Measurements from ENCODE around the gene NRG3.
"Not testable (repeated sequence)": the region's sequence is repeated elsewhere in the genome, so short reads cannot be mapped to it uniquely, and the experiment has no call there.

Gene NRG3

DNA sequence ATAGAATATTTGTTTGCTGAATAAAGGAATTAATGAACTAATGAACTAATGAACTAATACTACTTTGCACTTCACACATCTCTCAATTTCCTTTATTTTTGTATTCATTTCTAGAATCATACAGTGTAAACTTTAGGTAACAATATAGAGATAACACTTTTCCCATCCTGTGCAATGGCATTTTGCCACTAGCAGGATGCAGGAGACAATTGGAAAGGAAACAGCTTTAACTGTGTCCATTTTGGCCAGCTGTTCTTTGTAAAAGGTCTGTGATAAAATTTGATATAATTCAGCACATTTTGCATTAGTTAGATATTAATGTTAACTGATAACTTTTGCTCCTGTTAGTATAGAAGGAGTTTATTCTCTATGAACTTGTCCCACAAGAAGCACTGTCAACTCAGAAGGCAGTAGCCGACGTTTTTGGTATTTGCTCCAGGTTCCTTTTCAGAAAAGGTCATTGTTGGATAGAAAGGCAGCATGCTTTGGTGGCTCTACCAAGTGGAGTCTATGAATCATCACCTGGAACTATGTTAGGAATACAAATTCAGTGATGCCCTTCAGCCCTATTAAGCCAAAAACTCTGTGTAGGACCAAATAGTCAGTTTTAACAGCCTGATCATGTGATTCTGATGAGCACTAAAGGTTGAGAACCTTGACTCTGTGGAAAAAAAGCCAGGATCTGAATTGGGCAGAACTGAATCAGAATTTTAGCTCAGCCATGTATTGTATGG is 86.6 kb downstream of the NRG3 start:
- no peak for DNase-seq (ENCODE audit: low read depth)

DNA sequence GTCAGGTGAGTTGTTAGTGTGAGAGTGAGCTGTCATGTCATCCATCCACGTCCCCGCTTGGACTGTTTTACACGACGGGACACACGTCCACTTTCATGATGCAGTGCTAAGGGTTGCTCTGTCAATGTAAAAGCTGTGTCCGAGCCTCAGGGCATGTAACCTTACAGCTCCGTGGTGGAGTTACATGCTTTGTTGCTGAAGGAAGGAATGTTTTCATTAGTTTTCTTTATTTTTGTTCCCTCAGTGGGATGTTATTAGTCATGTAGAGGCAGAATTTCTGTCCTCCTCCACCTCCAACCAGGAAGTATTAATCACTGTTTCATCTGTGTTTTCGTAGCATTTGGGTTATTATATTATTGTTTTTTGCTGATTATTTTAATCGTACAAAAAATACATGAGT is 88.6 kb downstream of the NRG3 start:
- no peak for DNase-seq (ENCODE audit: low read depth)

DNA sequence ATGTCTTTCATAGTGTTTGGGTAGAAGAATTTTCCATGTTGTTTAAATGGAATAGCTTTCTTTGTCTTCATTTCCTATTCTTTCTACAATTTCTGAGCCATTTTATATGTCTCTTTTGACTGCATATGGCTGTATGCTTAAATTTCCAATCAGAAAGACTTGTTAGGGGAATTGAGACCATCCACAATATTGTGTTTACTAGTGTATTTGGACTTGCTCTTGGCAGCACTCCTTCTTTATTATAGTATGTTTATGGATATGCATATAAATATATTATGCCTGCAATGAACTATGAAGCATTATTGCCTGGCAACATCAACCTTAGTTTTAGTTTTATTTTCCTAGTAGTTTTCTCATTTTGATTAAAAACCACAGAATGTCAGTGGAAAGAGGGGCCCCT is 92.7 kb downstream of the NRG3 start:
- no peak for DNase-seq (ENCODE audit: low read depth)

DNA sequence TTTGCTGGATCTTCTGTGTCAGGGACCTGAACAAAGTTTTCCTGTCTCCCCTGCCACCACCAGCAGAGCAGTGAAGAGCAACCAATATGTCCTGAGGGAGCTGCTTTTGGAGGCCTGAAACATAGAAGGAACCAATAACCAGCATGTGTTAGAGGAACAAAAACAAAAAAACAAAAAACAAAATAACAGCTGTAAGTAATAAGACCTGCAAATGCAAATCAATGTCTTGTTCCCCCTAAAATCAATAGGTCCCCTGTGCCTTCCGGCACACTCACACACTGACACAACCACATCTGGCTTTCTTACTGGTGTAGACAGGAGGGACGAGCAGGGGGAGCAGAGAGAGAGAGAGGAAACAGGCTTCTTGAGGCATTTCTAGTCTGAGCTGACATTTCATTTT is 94.1 kb downstream of the NRG3 start:
- no peak for DNase-seq (ENCODE audit: low read depth)

DNA sequence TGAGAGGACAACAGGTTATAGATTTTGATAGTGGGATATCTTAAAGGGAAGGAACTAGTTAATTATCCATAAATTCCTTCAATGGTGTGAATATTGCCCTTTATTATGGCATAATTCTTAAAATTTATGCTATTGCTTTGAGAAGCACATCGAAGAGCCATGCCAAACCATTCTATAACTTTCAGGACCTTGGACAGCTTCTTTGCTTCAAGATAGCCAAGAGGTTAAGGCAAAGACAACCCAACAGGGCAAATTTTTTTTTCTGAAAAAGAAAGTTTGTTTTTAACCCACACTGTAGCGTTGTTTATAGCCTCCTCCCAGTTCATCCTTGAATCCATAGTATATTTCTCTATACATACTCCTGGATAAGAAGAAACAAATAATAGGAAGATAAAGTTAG is 103.2 kb downstream of the NRG3 start:
- DNase-seq (ENCODE audit: low read depth): no peak

DNA sequence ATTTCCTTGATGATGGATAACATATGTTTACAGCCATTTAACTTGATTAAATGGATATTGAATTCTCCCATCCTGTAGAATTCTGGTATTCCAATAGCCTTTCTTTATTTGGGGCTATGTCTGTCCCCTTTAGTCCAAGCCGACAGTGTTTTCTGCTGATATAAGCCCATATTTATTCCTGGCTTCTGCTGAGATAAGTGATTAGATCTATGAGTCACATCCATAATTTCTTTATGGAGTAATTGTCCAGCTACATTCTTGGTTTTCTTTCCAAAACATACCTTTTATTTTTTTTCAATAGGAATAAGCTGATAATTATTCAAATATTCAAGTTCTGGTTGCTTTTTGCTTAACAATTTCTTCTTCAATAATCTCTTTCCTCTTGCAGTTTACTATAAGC is 106.7 kb downstream of the NRG3 start:
- DNase-seq (ENCODE audit: low read depth): no peak

DNA sequence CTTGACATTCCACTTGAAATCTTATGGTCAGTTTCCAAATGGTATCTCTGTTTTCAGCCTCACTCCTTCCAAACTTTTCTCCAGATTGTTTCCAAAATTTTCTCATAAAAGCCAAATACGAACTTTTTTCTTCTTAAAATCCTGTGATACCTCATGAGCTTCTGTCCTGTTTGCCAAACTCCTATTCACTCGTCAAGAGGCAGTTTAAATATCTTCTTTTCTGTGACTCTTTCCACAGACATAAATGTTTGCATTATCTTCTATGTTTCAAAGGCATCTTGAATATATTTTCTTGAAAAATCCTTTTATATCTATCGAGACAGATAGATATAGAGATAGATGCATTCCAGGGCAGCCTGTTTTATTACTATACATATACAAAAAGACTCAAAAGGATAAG is 109.4 kb downstream of the NRG3 start:
- no peak for DNase-seq (ENCODE audit: low read depth)

DNA sequence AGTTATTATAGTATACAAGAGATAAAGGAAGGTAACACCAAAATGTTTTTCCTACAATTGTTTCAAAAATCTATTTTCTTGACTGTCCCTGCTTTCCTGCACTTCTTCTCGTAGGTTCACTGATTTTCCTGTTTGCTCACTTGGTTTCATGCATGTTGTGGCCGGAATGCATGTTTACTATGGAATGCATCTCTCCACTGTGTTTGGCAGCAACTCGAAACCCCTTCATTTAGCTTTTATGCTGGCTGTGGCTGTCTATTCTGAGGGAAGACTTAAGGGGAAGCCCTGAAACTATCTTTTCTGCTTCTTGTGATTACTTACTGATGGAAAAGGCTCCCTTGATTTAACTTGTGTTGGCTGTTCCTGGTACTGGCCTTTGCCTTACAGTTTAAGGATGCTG is 120.3 kb downstream of the NRG3 start:
- no peak for DNase-seq (ENCODE audit: low read depth)

DNA sequence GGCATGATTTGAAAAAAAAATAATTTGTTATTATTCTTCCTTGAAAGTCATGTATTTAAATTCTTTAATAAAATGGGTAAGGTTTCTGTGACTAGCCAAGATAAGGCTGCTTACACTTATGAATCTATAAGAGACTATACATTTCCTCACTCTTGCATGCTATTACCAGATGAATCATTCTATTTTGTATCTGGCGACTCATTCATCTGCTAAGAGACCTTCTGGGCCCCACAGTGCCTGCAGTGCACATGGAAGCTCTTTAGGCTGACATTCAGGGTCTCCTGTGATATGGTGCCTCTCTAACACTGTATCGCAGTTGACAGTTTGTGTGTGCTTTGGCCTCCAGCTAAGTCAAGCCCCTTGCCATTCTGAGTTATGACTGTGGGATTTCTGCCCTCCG is 121.9 kb downstream of the NRG3 start:
- no peak for DNase-seq (ENCODE audit: low read depth)

DNA sequence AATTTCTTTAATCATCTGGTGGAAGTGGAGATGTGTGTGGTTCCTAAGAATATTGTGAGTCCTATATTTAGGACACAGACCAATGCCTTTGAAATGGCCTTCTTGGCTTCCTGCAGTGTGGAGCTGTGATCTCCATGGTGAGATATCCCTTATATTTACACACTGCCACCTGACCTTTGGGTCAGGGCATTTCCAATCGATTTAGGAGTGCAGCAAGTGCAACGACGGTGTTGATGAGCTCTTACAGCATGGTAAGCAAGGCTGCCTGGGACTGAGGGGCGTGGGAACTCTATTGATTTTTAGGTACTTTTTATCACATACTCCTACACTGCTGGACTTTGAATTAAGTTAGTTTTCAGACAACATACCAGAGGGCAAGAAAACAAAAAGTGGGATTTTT is 146.0 kb downstream of the NRG3 start:
- no peak for DNase-seq (ENCODE audit: low read depth)

DNA sequence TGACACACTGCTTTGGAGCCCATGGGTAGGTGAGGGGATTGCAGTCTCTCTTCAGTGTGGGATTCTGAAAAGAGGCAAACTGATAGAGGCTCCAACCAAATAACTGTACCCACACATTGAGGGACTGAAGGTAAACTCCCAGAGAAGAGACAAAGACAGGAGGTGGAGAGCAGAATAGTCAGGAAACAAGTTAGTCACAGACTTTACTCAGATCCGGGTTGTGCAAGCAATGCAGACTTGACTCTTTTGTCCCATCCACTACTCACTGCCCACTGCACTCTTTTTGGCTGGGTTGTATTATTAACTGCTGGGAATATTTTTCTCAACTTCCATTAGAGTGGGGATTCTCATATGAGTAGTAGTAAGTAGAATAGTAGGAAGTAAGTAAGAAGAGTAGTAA is 152.7 kb downstream of the NRG3 start:
- DNase-seq (ENCODE audit: low read depth): no peak

DNA sequence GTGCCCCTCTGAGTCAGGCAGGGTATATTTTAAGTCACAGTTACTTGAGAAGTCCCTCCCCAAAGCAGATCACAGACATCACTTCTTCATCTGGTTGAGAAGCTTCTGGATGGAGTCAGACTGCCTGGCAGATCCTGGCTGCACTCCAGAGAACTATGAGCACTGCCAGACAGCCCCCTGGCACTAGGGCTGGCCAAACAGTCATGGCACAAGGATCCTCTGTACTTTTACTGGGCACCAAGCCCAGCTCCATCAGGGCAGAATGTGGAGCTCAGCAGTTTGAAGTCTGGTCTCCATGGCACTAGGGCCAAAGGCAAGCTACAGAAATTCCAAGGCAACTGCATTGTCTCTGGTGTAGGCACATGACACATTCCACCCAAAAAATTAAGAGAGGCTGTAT is 162.1 kb downstream of the NRG3 start:
- no peak for DNase-seq (ENCODE audit: low read depth)

DNA sequence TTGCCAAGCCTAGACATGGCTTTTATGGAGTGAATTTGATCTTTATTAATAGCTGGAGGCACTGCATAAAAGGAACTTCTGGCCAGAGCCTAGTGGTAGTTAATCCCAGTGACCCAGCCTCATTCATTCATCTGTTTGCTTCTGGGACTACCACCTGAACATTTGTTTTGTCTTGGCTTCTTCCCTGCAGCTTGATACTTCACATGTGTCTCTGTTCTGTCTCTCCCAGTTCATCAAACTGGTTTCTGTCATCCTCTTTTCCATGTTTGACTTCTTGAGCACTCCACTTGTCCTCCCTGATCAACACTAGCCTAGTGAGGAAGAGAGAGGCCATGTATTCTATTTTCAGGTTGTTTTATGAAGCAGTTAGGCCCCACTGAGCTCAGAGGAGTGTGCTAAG is 163.6 kb downstream of the NRG3 start:
- no peak for DNase-seq (ENCODE audit: low read depth)

DNA sequence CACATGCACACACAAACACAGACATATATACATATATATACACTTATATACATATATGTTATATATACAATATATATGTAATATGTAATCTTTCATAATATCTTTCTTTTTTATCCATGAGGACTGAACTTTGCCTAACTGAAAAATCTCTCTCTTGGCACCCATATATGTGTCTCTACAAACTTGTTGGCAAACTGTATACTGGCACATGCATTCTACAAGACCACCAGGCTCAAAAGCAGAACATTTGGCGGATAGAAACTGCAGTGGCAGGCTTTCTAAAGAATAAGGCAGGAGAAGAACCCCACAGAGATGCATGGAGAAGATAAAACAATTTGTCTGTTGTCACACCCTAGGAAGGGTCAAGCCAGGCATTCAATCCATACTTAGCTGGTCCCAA is 165.3 kb downstream of the NRG3 start:
- no peak for DNase-seq (ENCODE audit: low read depth)

DNA sequence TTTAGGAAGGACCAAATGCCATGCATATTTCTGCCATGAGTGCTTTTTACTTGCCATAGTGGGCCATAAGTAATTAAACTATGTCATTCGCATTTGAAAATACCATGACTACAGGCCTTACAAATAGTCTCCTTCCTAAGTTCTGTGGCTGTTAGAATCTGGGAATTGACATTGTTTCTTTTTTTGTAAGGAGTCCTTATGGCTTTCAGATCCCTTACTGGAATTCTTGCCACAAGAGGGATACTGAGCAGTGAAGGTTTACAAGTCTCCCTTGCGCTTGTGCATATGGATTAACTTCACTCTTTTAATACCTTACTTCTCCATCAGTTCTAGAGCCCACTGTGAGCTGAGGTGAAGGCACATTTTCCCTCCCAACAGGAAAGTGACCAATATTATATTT is 166.0 kb downstream of the NRG3 start:
- DNase-seq (ENCODE audit: low read depth): no peak

DNA sequence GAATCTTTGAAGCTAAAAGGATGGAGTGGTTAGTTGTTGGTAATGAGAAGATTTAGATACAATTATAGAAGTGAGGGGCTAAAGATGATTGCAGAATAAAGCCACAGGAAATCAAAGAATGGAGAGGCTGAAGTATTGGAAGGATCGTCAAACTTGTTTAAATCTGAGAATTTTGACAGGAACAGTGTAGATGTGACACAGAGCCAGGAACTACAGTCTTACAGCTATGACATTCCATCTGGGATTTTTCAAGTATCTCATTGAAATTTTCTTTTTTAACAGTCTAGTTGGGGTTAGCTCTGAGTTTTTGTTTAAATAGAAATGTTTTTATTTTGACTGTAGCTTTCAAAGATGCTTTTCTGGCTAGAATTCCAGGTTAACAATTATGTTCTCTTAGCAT is 181.4 kb downstream of the NRG3 start:
- DNase-seq (ENCODE audit: low read depth): no peak

DNA sequence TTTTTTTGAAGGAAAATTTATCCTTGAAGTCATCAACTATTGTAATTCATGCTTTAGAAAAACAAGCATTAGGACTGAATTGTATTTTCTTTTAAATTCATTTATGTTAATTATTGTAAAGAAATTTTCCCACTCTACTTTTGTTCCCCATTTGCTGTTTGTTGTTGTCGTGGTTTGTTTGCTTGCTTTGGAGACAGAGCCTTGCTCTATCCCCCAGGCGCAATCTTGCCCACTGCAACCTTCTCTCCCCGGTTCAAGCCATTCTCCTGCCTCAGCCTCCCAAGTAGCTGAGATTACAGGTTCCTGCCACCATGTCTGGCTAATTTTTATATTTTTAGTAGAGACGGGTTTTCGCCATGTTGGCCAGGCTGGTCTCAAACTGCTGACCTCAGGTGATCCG is 192.2 kb downstream of the NRG3 start:
- DNase-seq (ENCODE audit: low read depth): not testable (repeated sequence)

DNA sequence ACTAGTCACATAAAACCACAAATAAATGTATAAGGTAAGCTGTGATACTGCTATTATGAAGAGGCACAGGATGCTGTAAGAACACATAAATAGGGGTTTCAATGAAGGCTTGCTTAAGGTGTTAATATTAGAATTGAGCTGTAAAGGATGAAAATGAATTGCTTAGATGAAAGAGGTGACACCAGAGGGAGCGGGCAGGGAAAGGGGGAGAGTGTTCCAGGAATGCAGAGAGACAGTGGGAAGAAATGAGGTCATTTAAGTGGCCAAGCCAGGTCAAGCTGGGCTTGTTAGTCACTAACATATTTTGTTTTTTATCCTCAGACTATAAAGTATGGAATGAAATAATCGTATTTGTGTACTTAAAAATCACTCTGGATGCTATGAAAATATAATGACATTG is 193.5 kb downstream of the NRG3 start:
- no peak for DNase-seq (ENCODE audit: low read depth)

DNA sequence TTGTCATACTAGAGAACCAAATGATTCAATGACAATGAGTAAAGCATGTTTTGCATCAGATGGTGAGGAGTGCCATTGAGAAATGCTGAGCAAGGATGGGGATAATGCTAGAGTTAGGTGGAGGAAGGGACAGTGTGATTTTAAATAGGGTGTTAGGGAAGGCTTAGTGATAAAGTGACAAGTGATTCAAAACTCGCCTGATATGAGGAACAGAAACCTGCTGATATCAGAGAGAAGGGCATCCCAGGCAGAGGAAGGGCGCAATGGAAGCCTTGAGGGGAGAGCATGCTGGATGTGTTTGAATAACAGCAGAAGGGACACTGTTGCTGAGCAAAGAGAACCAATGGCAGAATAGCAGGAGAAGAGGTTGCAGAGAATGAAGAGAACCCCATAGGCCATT is 196.2 kb downstream of the NRG3 start:
- no peak for DNase-seq (ENCODE audit: low read depth)

DNA sequence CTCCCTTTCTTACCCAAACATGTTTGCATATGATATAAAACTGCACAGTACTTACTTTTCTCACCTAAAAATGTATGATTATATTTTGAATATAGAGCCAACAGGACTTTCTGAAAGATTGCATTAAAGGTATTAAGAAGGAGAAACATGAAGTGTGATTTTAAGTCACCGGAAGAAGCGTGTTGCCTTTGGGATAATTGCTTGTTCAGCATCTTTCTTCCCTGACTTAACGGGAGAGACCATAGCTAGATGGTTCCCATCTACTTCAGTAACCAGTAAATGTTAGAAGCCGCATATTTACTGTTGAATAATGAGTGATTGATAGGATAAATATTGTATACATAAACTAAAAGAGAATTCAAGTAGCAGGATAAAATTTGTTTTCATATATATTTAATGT is 197.1 kb downstream of the NRG3 start:
- DNase-seq (ENCODE audit: low read depth): no peak

DNA sequence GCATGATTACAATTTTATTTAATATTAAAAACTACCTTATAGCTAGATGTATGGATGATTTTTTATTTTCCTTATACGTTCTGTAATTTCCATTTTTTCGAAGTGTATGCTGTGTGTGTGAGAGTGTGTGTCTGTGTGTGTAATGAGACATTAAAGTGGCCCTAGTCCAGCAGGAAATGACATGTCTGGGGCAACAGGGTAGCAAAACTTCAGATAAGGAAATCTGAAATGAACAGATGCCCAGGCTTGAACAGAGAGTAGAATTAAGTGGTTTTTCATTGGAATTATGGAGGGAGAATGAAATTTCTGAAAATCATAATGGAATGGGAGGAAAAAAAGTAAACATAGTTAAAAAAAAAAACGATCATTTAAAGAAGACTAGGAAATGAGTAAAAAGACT is 200.6 kb downstream of the NRG3 start:
- no peak for DNase-seq (ENCODE audit: low read depth)

DNA sequence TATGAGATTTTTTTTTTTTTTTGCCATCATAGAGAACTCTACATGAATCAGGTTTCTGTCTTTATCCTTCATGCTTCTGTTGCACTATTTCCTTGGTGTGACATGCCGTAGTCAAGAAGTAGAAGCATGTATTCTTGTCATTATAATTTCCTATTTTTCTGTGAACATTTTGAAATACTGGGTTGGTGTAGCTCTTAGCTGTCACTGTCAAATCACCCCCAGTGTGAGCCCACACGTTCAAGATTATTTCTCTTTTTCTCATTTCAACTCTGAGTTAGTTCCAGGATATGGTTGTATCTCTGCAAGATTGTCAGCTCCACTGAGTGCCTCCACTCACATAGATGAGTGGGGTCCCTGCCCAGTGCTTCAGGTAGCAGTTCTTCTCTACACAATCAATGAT is 209.5 kb downstream of the NRG3 start:
- DNase-seq (ENCODE audit: low read depth): no peak

DNA sequence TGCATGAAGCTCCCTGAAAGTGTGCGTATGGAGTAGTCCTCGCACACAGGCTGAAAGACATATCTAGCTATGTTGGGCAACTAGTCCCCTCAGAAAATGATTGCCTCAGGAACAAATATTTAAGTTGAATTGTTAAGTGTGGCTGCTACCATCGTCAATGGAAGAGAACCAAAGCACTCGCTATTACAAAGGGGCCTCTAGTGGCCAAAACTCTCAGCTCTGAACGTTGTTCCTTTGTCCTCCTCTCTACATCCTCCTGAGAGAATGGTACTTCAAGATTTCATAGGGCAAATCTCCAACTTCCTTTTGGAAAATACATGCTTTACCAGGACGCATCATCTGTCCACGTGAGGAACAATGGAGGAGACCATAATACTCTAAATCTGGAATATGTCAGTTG is 209.9 kb downstream of the NRG3 start:
- DNase-seq (ENCODE audit: low read depth): no peak

DNA sequence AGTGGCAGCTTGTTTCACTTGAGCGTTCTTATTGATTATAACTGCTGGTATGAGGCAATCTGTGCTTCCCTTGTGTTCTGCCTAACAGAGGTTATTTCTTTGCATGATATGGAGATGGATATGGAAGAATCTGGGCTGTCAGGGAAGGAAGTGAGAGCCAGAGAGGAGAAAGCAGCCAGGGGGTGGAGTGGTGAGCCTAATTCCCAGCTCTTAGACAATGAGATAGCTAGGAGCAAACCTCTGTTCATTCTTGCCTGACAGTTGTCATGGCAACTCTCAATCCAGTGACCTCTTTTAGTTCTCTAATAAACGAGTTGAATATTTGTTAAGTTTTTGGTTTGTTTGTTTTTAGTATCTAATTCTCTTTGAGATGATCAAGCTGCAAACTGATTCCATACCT is 214.3 kb downstream of the NRG3 start:
- no peak for DNase-seq (ENCODE audit: low read depth)

DNA sequence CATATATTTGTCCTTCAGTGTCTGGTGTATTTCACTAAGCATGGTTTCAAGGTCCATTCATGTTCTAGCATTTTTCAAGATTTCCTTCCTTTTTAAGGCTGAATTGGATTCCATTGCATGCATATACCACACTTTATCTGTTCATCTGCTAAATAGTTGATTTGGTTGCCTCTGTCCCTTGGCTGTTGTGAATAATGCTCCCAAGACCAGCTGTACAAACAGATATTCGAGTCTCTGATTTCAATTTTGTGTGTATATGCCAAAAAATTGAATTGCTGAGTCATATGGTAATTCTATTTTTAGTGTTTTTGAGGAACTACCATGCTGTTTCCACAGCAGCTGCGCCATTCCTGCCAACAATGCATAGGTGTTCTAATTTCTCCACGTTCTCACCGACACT is 216.4 kb downstream of the NRG3 start:
- no peak for DNase-seq (ENCODE audit: low read depth)

Measured in stimulated activated CD8-positive, alpha-beta memory T cell treated with anti-CD3 and anti-CD28 coated beads, Interleukin-7, amount 100 ng/mL, for 24 hours (primary cell).